Spleen (tissue), 7 donors: ENCODE measurements around the gene LRRC3B.

Source experiments
- CTCF ChIP-seq, 11 experiments: fragments of 200-600 bp in 7 of 11; fragments of 450-650 bp in 4 of 11; sonication (generic) in 4 of 11; IDR thresholded peaks in 8 of 11; conservative IDR thresholded peaks in 3 of 11; 1 replicate in 7 of 11; 2 replicates in 4 of 11; pipeline versions ENCODE4 v1.4.0 to v1.8.0; 2016 to 2021; ENCODE audit warnings: antibody characterized with exemption in 11 of 11, inconsistent platforms in 4 of 11, mild to moderate bottlenecking in 1 of 11
- POLR2A ChIP-seq, 3 donors: fragments of 450-650 bp; IDR thresholded peaks; one replicate each; pipeline ENCODE4 v1.5.1; 2017; ENCODE audit warnings: antibody characterized with exemption in 3 of 3, mild to moderate bottlenecking in 1 of 3
- POLR2AphosphoS5 ChIP-seq, 3 donors: sonication (generic); formaldehyde crosslinking; IDR thresholded peaks; one replicate each; pipeline ENCODE4 v1.5.1; 2017; ENCODE audit warnings: antibody characterized with exemption in 3 of 3
- donor health status: DM: no; HTN: no; CAD: no; lungs with moderate emphysema.
- donor health status: DM: no; HTN: no; CAD: no.
- donor health status: DM: no; HTN: no; CAD: no.

GRCh38 chr3:26591926-26592325 lies 30.6 kb upstream of the LRRC3B start:
- TF ChIP-seq POLR2A (IDR thresholded peaks at IDR 0.05) (no peak), POLR2AphosphoS5 (IDR thresholded peaks at IDR 0.05) (no peak), CTCF (IDR thresholded peaks at IDR 0.05 in 8 of 11, conservative IDR thresholded peaks at IDR 0.05 in 3 of 11) (no peak)
